Measurements from ENCODE around the gene WNT7B. TPM values are rescaled to one million over a fixed set of nuclear protein-coding genes. Genes with fewer than 3 reads are reported as not detected.

The WNT7B gene
- polyA plus RNA-seq, 4 donors = 0.03 to 0.22 (median 0.03) TPM; not detected in 1

DNA sequence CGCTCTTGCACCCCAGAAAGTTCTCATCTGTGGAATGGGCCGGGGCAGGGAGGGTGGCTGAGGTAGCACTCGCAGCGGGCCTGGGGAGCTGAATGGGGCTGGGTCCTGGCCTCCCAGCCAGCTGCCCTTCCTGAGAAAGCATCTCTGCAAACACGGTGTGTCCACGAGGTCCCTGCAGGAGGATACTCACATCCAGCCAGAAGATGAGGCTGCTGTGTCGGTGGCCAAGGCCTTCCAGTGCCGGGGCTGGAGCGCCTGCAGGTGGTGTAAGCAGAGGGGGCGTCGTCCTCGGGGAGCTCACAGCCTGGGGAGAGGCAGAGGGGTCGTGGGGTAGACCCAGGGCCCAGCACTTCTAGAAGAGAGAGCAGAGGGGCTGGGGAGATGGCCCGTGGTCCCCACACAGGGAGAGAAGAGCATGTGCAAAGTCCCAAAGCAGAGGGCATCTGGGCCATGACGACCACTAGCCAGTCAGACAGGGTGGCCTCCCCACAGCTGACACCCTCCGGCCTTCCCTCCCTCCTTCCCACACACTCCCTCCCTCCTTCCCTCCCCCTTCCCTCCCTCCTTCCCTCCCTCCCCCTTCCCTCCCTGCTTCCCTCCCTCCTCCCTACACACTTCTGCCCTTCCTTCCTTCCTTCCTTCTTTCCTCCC lies 97.9 kb downstream of the WNT7B start:
- 21 to 26% (median 25%) methylated on average over 15 to 16 of the region's 16 CpGs for WGBS, 3 donors
- no peak for DNase-seq

DNA sequence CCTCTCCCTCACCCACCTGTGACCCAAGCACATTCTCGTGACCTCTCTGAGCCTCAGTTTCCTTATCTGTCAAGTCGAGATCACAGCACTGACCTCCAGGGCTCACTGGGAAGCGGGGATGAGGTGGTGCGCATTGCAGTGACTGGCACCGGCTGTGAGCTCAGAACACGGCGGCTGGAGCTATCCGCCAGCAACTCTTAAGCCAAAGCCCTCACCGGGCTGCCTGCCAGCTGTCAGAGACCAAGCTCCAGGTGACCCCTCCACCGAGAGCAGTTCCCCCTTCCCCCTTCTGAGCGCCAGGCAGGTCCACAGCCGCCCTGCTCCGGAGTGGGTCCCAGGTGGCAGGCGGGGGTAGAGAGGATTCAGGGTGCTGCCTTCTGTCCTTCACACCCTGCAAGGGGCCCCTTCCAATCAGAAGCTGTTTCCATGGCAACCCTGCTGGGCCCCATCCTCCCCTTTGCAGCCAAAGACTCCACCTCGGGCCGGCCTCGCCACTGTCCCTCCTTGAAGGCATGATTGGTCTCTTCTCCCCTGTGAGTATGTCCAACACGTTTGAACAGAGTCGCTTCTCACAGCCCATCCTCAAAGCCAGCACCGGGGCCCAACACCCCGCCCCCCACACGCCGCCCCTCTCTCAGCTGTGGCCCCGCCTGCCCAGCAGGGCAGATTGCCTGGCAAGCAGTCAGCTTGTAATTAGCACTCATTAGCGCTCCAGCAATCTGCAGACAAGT lies 98.7 kb downstream of the WNT7B start:
- no peak for DNase-seq
- Histone ChIP-seq H3K4me3 (ENCODE audit: low read depth in 1 of 3, low read length in 3 of 3) (no peak overlapping the region), H3K27me3 (ENCODE audit: control insufficient read depth in 3 of 3, insufficient read depth in 3 of 3, low read length in 3 of 3) (peaks cover 14 to 62% (median 32%) of the 10 kb centered on the region in 3 donors), H3K36me3 (ENCODE audit: control insufficient read depth in 3 of 3, insufficient read depth in 2 of 3, low read depth in 1 of 3, low read length in 3 of 3) (no peaks in the 10 kb centered on the region), H3K9me3 (ENCODE audit: control insufficient read depth in 2 of 2, insufficient read depth in 1 of 2, low read depth in 1 of 2, low read length in 1 of 2) (no peaks in the 10 kb centered on the region), H3K27ac (ENCODE audit: low read depth in 1 of 3, low read length in 2 of 3) (no peak overlapping the region), H3K4me1 (ENCODE audit: control insufficient read depth in 3 of 3, insufficient read depth in 2 of 3, low read depth in 1 of 3, low read length in 2 of 3) (peaks cover 0 to 3% (median 0%) of the 10 kb centered on the region in 3 donors)
- FAIRE-seq = no peak
- 10 to 25% (median 13%) methylated on average over 21 to 25 of the region's 25 CpGs for whole genome bisulfite sequencing, 3 donors

More for the DNA sequence above, 97.9 kb downstream of the WNT7B start:
- no peak overlapping the region for H3K4me3 ChIP-seq (ENCODE audit: low read depth in 1 of 3, low read length in 3 of 3)
- no peak overlapping the region for H3K27ac ChIP-seq (ENCODE audit: low read depth in 1 of 3, low read length in 2 of 3)
- FAIRE-seq = no peak
- H3K27me3 ChIP-seq (ENCODE audit: control insufficient read depth in 3 of 3, insufficient read depth in 3 of 3, low read length in 3 of 3) = peaks cover 14 to 62% (median 32%) of the 10 kb centered on the region in 3 donors
- no peaks in the 10 kb centered on the region for H3K9me3 ChIP-seq (ENCODE audit: control insufficient read depth in 2 of 2, insufficient read depth in 1 of 2, low read depth in 1 of 2, low read length in 1 of 2)
- no peaks in the 10 kb centered on the region for H3K36me3 ChIP-seq (ENCODE audit: control insufficient read depth in 3 of 3, insufficient read depth in 2 of 3, low read depth in 1 of 3, low read length in 3 of 3)
- peaks cover 0 to 3% (median 0%) of the 10 kb centered on the region in 3 donors for H3K4me1 ChIP-seq (ENCODE audit: control insufficient read depth in 3 of 3, insufficient read depth in 2 of 3, low read depth in 1 of 3, low read length in 2 of 3)

DNA sequence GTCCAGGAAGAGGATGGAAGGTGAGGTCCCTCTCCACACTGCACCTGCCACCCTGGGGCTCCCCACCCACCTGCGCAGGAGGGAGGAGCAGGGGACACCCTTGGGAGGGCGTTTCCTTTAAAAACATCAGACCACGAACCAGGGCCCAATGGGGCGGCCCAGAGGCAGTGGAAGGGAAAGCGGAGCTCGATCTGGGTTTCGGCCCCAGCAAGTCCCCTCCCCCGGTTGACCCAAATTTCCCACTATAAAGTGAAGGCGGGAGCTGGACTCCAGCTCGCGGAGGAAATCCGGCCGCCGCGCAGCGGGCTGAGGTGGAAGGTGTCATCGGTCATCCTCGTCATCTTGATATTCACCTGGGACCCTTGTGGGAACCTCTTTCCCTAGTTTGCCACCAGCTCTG lies 99.3 kb downstream of the WNT7B start:
- FAIRE-seq = no peak
- 62 to 67% (median 66%) methylated on average over 18 of the region's 18 CpGs for WGBS, 3 donors
- Histone ChIP-seq H3K36me3 (ENCODE audit: control insufficient read depth in 3 of 3, insufficient read depth in 2 of 3, low read depth in 1 of 3, low read length in 3 of 3) (no peaks in the 10 kb centered on the region), H3K4me3 (ENCODE audit: low read depth in 1 of 3, low read length in 3 of 3) (no peak overlapping the region), H3K27ac (ENCODE audit: low read depth in 1 of 3, low read length in 2 of 3) (no peak overlapping the region), H3K27me3 (ENCODE audit: control insufficient read depth in 3 of 3, insufficient read depth in 3 of 3, low read length in 3 of 3) (peaks cover 14 to 59% (median 31%) of the 10 kb centered on the region in 3 donors), H3K9me3 (ENCODE audit: control insufficient read depth in 2 of 2, insufficient read depth in 1 of 2, low read depth in 1 of 2, low read length in 1 of 2) (no peaks in the 10 kb centered on the region), H3K4me1 (ENCODE audit: control insufficient read depth in 3 of 3, insufficient read depth in 2 of 3, low read depth in 1 of 3, low read length in 2 of 3) (peaks cover 0 to 3% (median 0%) of the 10 kb centered on the region in 3 donors)
- no peak for DNase-seq

DNA sequence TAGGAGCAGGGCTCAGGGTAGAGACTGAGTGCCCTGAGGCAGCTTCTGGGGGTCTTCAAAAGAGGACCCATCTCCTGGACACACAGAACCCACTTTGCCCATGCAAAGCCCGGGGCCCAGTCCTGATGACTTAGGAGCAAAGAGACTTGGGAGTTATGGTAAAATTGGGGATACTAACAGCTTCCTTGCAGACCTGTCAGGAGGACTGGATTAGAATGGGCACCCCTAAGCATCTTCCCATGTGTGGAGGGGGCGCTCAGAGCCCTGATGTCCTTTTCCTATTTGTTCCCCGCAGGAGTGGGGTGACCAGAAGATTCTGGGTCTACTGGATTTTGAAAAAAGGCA lies 100.0 kb downstream of the WNT7B start:
- no peak overlapping the region for H3K27ac ChIP-seq (ENCODE audit: low read depth in 1 of 3, low read length in 2 of 3)
- FAIRE-seq (no peak), DNase-seq (no peak)
- H3K36me3 ChIP-seq (ENCODE audit: control insufficient read depth in 3 of 3, insufficient read depth in 2 of 3, low read depth in 1 of 3, low read length in 3 of 3) = no peaks in the 10 kb centered on the region
- WGBS, 3 donors = 66 to 85% (median 67%) methylated on average over 3 of the region's 3 CpGs
- no peak overlapping the region for H3K4me3 ChIP-seq (ENCODE audit: low read depth in 1 of 3, low read length in 3 of 3)
- H3K4me1 ChIP-seq (ENCODE audit: control insufficient read depth in 3 of 3, insufficient read depth in 2 of 3, low read depth in 1 of 3, low read length in 2 of 3) = peaks cover 0 to 3% (median 0%) of the 10 kb centered on the region in 3 donors
- H3K9me3 ChIP-seq (ENCODE audit: control insufficient read depth in 2 of 2, insufficient read depth in 1 of 2, low read depth in 1 of 2, low read length in 1 of 2) = peaks cover 0 to 4% of the 10 kb centered on the region in 2 donors
- H3K27me3 ChIP-seq (ENCODE audit: control insufficient read depth in 3 of 3, insufficient read depth in 3 of 3, low read length in 3 of 3) = peaks cover 14 to 53% (median 30%) of the 10 kb centered on the region in 3 donors

DNA sequence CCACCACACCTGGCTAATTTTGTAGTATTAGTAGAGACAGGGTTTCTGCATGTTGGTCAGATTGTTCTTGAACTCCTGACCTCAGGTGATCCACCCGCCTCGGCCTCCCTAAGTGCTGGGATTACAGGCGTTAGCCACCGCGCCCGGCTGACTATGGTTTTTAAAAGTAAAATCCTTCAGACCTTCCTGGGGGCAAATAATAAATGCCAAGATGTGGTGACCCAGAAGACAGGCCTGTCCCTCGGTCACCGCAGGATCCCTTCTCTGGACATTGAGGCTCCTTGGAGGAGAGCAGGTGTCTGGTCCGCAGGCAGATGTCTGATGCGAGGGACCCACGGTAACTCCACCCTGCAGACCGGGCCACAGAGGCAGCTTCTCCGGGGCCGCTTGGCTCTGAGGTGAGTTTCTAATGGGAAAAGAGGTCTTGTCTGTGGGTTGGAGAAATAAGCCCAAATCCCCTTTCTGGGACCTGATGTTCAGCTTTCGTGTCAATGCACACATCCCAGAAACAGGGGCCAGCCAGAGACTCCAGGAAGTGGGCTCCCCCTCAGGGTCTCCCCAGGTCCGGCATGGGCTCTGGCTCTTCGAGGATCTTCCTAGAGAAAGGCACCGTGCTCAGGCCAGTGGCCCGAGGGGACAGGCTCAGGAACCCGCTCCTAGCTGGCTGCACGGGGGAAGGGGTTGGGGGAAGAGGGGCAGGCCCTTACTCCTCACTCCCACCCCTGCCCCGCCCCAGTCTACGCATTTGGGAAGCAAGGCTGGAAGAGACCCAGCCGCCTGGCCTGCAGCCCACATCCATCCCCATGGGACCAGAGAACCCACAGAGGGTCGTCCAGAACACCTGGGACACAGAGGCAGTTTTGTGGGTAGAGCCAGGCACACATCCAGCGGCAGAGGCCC lies 100.6 kb downstream of the WNT7B start:
- FAIRE-seq (no peak), DNase-seq (no peak)
- peaks cover 13 to 47% (median 27%) of the 10 kb centered on the region in 3 donors for H3K27me3 ChIP-seq (ENCODE audit: control insufficient read depth in 3 of 3, insufficient read depth in 3 of 3, low read length in 3 of 3)
- H3K36me3 ChIP-seq (ENCODE audit: control insufficient read depth in 3 of 3, insufficient read depth in 2 of 3, low read depth in 1 of 3, low read length in 3 of 3) = no peaks in the 10 kb centered on the region
- 79 to 84% (median 83%) methylated on average over 26 of the region's 26 CpGs for WGBS, 3 donors
- H3K9me3 ChIP-seq (ENCODE audit: control insufficient read depth in 2 of 2, insufficient read depth in 1 of 2, low read depth in 1 of 2, low read length in 1 of 2) = peaks cover 0 to 4% of the 10 kb centered on the region in 2 donors
- peaks cover 0 to 3% (median 0%) of the 10 kb centered on the region in 3 donors for H3K4me1 ChIP-seq (ENCODE audit: control insufficient read depth in 3 of 3, insufficient read depth in 2 of 3, low read depth in 1 of 3, low read length in 2 of 3)
- H3K4me3 ChIP-seq (ENCODE audit: low read depth in 1 of 3, low read length in 3 of 3) = no peak overlapping the region
- H3K27ac ChIP-seq (ENCODE audit: low read depth in 1 of 3, low read length in 2 of 3) = no peak overlapping the region

DNA sequence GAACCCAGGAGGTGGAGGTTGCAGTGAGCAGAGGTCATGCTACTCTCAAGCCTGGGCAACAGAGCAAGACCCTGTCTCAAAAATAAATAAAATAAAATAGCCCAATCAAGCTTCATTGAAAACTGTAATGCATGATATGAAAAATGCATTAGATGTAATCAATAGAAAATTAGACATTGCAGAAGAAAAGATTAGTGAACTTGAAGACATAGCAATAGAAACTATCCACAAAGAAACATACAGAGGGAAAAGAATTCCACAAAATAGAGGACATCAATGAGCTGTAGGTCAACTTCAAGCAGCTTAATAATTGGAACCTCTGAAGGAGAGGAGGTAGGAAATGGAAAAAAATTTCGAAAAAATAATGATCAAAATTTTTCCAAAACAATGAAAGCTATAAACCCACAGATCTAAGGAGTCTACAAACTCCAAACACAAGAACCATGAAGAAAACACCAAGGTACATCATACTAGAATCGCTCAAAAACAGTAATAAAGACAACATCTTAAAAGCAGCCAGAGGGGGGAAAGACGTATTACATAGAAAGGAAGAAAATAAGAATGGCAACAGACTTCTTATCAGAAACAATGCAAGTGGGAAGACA lies 104.2 kb downstream of the WNT7B start:
- Histone ChIP-seq H3K9me3 (ENCODE audit: control insufficient read depth in 2 of 2, insufficient read depth in 1 of 2, low read depth in 1 of 2, low read length in 1 of 2) (peaks cover 0 to 4% of the 10 kb centered on the region in 2 donors), H3K4me1 (ENCODE audit: control insufficient read depth in 3 of 3, insufficient read depth in 2 of 3, low read depth in 1 of 3, low read length in 2 of 3) (no peaks in the 10 kb centered on the region), H3K36me3 (ENCODE audit: control insufficient read depth in 3 of 3, insufficient read depth in 2 of 3, low read depth in 1 of 3, low read length in 3 of 3) (no peaks in the 10 kb centered on the region), H3K27ac (ENCODE audit: low read depth in 1 of 3, low read length in 2 of 3) (no peak overlapping the region), H3K4me3 (ENCODE audit: low read depth in 1 of 3, low read length in 3 of 3) (no peak overlapping the region), H3K27me3 (ENCODE audit: control insufficient read depth in 3 of 3, insufficient read depth in 3 of 3, low read length in 3 of 3) (peaks cover under 1 to 34% (median 22%) of the 10 kb centered on the region in 3 donors)
- DNase-seq (no peak), FAIRE-seq (no peak)
- WGBS, 3 donors = 89 to 91% (median 90%) methylated on average over 3 of the region's 3 CpGs

DNA sequence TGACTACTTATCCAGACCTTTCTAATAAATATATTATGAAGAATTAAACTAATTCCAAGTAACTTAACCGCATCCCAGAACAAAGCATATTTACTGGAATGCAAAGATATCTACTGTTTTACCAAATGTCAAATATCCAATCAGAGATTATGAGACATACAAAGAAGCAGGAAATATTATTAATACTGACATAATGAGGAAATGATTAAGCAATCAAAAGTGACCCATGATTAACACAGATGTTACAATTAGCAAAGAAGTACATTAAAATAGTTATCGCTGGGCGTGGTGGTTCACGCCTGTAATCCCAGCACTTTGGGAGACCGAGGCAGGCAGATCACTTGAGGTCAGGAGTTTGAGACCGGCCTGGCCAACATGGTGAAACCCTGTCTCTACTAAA lies 105.2 kb downstream of the WNT7B start:
- no peak overlapping the region for H3K27ac ChIP-seq (ENCODE audit: low read depth in 1 of 3, low read length in 2 of 3)
- no peaks in the 10 kb centered on the region for H3K4me1 ChIP-seq (ENCODE audit: control insufficient read depth in 3 of 3, insufficient read depth in 2 of 3, low read depth in 1 of 3, low read length in 2 of 3)
- H3K4me3 ChIP-seq (ENCODE audit: low read depth in 1 of 3, low read length in 3 of 3) = no peak overlapping the region
- no peaks in the 10 kb centered on the region for H3K36me3 ChIP-seq (ENCODE audit: control insufficient read depth in 3 of 3, insufficient read depth in 2 of 3, low read depth in 1 of 3, low read length in 3 of 3)
- DNase-seq = no peak
- peaks cover 0 to 4% of the 10 kb centered on the region in 2 donors for H3K9me3 ChIP-seq (ENCODE audit: control insufficient read depth in 2 of 2, insufficient read depth in 1 of 2, low read depth in 1 of 2, low read length in 1 of 2)
- 90 to 96% (median 93%) methylated on average over 6 of the region's 6 CpGs for WGBS, 3 donors
- peaks cover 11 to 33% (median 17%) of the 10 kb centered on the region in 3 donors for H3K27me3 ChIP-seq (ENCODE audit: control insufficient read depth in 3 of 3, insufficient read depth in 3 of 3, low read length in 3 of 3)
- no peak for FAIRE-seq
